Measurements from ENCODE around the gene BRCC3. TPM values are rescaled to one million over a fixed set of nuclear protein-coding genes. Genes with fewer than 3 reads are reported as not detected.

The BRCC3 gene
- total and polyA plus RNA-seq, 8 donors: 0.87 to 20.1 (median 10.9) TPM

GRCh38 chrX:155061760-155062159 lies 9.5 kb upstream of the BRCC3 start:
- intact Hi-C loops (cut with DNase I; ENCODE audit: low total_unique reads): no loop called here
- no peak overlapping the region for H3K27ac ChIP-seq

GRCh38 chrX:155065035-155065734 lies 6.1 kb upstream of the BRCC3 start:
- H3K27ac ChIP-seq: no peak overlapping the region
- 75 to 88% (median 85%) methylated on average over 8 of the region's 8 CpGs for WGBS, 5 donors
- no peak overlapping the region for H3K4me3 ChIP-seq

More at GRCh38 chrX:155061760-155062159, 9.5 kb upstream of the BRCC3 start:
- peaks cover 0 to 23% (median 10%) of the 10 kb centered on the region in 4 donors for H3K36me3 ChIP-seq
- 81 to 85% (median 83%) methylated on average over 4 of the region's 4 CpGs for WGBS, 5 donors
- no peaks in the 10 kb centered on the region for H3K27me3 ChIP-seq
- peak in 1 of 2 donors; percentile 20 for DNase-seq
- H3K4me1 ChIP-seq: peaks cover 0 to 9% (median 2%) of the 10 kb centered on the region in 4 donors
- no peak for TF ChIP-seq POLR2A (IDR thresholded peaks at IDR 0.05)
- TF ChIP-seq EP300 (IDR thresholded peaks at IDR 0.05): no peak
- no peak for TF ChIP-seq POLR2AphosphoS5 (IDR thresholded peaks at IDR 0.05)
- TF ChIP-seq CTCF (IDR thresholded peaks at IDR 0.05): no peak
- no peak overlapping the region for H3K4me3 ChIP-seq
- H3K9me3 ChIP-seq: no peaks in the 10 kb centered on the region

GRCh38 chrX:155068165-155068564 lies 3.1 kb upstream of the BRCC3 start:
- no peaks in the 10 kb centered on the region for H3K27me3 ChIP-seq
- intact Hi-C loops (cut with DNase I; ENCODE audit: low total_unique reads): no loop called here
- H3K9me3 ChIP-seq: peaks cover 0 to 4% (median 0%) of the 10 kb centered on the region in 4 donors
- no peak overlapping the region for H3K27ac ChIP-seq
- WGBS, 5 donors: 53 to 83% (median 72%) methylated on average over 1 of the region's 1 CpG
- no peak for DNase-seq
- H3K36me3 ChIP-seq: no peaks in the 10 kb centered on the region
- TF ChIP-seq POLR2AphosphoS5 (IDR thresholded peaks at IDR 0.05) (no peak), EP300 (IDR thresholded peaks at IDR 0.05) (no peak), CTCF (IDR thresholded peaks at IDR 0.05) (no peak), POLR2A (IDR thresholded peaks at IDR 0.05) (no peak)
- no peak overlapping the region for H3K4me3 ChIP-seq
- H3K4me1 ChIP-seq: peaks cover 0 to 31% (median 14%) of the 10 kb centered on the region in 4 donors

More at GRCh38 chrX:155065035-155065734, 6.1 kb upstream of the BRCC3 start:
- no peak for TF ChIP-seq EP300 (IDR thresholded peaks at IDR 0.05)
- no peak for TF ChIP-seq POLR2A (IDR thresholded peaks at IDR 0.05)
- no peak for TF ChIP-seq CTCF (IDR thresholded peaks at IDR 0.05)
- no peak for TF ChIP-seq POLR2AphosphoS5 (IDR thresholded peaks at IDR 0.05)
- no peaks in the 10 kb centered on the region for H3K27me3 ChIP-seq
- intact Hi-C loops (cut with DNase I; ENCODE audit: low total_unique reads): no loop called here
- H3K4me1 ChIP-seq: peaks cover 0 to 19% (median 9%) of the 10 kb centered on the region in 4 donors
- H3K36me3 ChIP-seq: peaks cover 0 to 16% (median 9%) of the 10 kb centered on the region in 4 donors
- DNase-seq: no peak
- H3K9me3 ChIP-seq: no peaks in the 10 kb centered on the region

- TF ChIP-seq EP300 (IDR thresholded peaks at IDR 0.05): no peak
- no peak for TF ChIP-seq CTCF (IDR thresholded peaks at IDR 0.05)
- TF ChIP-seq POLR2A (IDR thresholded peaks at IDR 0.05): no peak
- TF ChIP-seq POLR2AphosphoS5 (IDR thresholded peaks at IDR 0.05): no peak
- no peaks in the 10 kb centered on the region for H3K36me3 ChIP-seq
- intact Hi-C loops (cut with DNase I; ENCODE audit: low total_unique reads): no loop called here
- H3K4me3 ChIP-seq: peak overlapping the region in 3 of 4 donors; percentile 44 to 64 (median 55)
- no peaks in the 10 kb centered on the region for H3K27me3 ChIP-seq
- H3K27ac ChIP-seq: no peak overlapping the region
- DNase-seq: no peak
- 47 to 85% (median 75%) methylated on average over 1 of the region's 1 CpG for WGBS, 5 donors
- H3K4me1 ChIP-seq: peaks cover 0 to 36% (median 15%) of the 10 kb centered on the region in 4 donors
- peaks cover 0 to 4% (median 0%) of the 10 kb centered on the region in 4 donors for H3K9me3 ChIP-seq
These were observed 1.9 kb upstream of the BRCC3 start for GRCh38 chrX:155069414-155069813.
